HG02943 (cell line): ENCODE results near the gene ABCC12.
"Not testable (repeated sequence)": the region's sequence is repeated elsewhere in the genome, so short reads cannot be mapped to it uniquely, and the experiment has no call there.

Experiments used
- ATAC-seq: cut with Tn5 transposase; IDR thresholded peaks from one replicate; pipeline ENCODE4 v1.9.1; 2021; ENCODE audit warnings: mild to moderate bottlenecking, low read depth, moderate library complexity; ENCODE audit not compliant: unreplicated experiment

Gene ABCC12

GRCh38 chr16:48166617-48167016 lies 10.8 kb upstream of the ABCC12 start:
- not testable (repeated sequence) for ATAC-seq

GRCh38 chr16:48165961-48166578 lies 10.3 kb upstream of the ABCC12 start:
- ATAC-seq = no peak

DNA sequence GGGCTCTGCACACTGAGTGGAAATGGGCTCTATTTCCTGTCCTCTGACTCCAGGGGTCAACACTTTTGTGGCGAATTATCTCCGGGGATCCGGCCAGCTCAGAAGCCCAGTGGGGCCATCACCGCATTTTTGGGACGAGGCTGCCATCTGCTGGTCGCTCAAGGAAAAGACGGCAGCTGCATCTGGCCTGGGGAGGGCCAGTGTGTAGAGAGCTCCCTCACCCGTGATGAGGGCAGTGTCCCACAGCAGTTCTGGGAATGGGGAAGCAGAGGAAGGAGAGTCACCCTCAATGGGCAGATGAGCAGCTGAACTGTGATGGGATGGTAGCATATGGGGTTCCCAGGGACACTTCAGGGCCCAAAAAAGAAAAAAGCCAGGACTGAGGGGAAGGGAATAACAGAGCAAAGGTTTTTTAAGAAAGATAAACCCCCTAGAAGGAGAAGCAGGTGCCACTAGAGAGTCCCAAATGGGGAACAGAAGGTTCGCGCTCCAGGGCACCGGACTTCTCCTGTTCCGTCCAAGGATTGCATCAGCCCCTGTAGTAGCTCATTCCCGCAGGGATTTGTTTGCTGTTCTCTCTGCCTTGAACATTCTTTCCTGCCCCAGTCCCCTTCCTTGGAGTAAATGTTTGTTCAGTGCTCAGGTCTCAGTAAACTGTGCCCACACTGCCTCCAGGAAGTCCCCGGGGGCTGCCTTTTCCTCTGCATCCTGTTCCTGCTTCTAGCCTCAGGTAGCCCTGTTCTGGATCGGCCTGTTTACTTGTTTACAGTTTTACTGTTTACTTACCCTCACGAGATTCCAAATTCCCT lies 9.3 kb upstream of the ABCC12 start:
- ATAC-seq = peak; percentile 74

DNA sequence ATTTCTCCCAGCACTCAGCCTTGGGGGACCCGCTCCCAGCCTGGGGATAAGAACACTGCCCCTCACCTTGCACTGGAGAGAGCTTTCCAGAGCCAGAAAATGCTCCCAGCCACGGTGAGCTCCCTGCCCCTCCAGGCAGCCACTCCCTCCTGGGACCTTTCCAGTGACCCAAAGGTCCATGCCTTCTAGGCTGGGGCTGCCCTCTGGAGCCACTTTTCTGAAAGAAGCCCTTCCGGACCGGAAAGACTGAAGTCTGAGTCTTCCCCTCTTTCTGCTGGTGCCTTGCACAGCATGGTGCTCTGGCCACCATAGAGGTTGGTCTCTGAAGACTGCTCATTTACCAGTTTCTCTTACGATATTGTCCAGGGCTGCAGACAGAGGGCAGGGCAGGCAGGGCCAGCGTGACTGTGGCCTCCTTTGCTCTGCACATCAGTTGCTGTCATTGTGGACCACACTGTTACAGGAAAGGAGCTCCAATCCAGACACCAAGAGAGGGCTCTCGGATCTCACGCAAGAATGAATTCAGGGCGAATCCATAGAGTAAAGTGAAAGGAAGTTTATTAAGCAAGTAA lies 7.1 kb upstream of the ABCC12 start:
- no peak for ATAC-seq

GRCh38 chr16:48161906-48162305 lies 6.1 kb upstream of the ABCC12 start:
- ATAC-seq = no peak

DNA sequence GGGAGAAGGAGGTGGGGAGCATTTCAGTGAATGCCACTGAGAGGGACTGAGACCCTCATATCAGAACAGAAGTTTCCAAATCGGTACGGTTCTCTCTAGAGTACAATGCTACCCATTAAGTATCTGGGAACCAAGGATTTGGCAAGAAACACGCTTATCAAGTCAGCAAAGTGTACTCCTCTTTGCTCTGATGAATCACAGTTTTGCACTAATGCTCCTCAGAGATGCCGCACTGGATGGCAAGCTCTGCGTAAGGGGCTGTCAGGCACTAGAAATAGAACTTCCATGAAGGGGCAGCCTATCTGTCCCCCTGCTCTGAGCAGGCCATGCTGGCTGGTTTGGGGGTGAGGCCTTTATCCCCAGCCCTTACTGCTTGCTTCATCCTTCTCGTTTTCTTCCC lies 4.8 kb upstream of the ABCC12 start:
- ATAC-seq = no peak

- ATAC-seq = no peak
Observed at GRCh38 chr16:48158296-48158695, 2.5 kb upstream of the ABCC12 start.

DNA sequence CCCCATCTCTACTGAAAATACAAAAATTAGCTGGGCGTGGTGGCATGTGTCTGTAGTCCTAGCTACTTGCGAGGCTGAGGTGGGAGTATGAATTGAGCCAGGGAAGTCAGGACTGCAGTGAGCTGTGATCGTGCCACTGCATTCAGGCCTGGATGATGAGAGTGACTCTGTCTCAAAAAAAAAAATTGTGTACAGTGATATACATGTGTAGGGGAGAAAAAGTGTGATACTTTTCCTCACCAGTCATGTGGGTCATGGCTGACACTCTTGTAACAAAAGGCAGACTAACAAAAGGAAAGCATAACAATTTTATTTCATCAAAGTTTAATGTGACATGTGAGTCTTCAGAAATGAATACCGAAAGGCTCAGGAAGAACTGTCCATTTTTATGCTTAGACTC lies 2.0 kb upstream of the ABCC12 start:
- no peak for ATAC-seq

DNA sequence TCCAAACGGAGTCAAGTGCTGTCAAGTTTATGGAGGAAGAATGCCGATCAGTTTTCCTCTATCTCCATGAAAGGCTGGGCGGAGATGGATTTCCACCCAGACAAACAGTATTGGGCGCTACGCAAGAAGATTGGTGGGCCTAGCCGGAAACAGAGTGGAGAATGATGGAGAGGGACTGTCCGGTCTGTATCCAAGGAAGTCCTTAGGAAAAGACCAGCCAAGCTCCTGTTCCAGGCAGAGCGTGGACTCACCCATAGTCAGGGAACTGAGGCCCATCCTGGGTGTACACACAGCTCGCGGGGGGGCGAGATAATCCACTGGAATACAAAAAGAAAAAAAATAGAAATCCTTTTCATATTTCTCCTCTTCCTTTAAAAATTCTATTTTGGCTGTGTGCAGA lies 1.5 kb upstream of the ABCC12 start:
- no peak for ATAC-seq

DNA sequence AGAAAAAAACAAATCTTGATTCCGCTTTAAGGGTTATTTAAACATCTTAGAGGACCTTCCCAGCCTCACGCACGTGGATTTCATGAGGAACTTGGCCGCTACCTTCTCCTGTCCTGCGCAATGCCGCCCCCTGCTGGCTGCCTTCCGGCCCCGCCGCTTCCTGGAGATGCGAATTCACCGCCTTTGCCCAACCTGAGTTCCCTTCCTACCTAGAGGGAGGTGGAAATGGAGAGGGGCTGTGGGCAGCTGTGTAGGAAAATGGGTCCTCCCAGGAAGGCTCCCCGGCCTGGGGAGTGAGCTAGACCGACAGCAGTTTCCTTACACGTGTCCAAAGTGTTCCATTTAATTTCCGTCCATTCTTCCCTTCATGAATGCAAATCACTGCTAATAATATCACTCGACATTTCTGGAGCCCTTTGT lies 1.0 kb upstream of the ABCC12 start:
- ATAC-seq = no peak

DNA sequence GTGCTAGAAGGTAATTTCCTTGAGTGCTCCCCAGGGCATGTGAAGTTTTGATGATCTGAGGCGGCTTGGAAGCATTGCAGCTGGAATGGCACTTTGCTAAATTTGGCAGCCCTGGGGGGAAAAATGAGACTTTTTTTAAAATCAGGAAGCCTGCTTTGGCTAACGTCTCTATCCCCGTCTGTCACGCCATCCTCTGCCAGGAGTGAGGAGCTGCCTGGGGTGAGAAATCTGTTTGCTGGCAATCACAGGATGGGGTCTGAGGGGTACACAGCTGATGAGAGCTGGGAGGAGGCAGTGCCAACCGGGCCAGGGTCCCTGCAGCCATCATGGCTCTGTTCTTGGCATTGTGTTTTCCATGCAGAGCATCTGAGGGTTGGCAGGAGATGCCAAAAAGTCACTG lies 2.0 kb downstream of the ABCC12 start:
- no peak for ATAC-seq

GRCh38 chr16:48152226-48152625 lies 3.6 kb downstream of the ABCC12 start:
- ATAC-seq = no peak

DNA sequence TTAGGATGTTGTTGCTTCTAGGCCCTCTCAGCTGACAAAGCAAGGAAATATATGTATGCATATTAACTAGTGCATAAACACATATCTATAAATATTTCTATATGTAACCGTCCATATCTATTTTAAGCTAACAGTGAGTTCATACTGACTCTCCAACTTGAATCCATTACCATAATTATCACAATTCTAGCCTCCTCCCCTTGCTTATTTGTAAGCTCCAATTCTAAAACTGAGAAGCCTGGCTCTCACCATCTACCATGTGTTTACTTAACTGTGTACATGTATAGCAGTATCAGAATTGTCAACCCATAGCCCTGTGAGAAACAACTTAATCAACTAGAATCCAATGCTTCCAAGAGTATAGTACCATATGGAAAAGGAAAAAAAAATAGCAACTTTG lies 5.1 kb downstream of the ABCC12 start:
- no peak for ATAC-seq

DNA sequence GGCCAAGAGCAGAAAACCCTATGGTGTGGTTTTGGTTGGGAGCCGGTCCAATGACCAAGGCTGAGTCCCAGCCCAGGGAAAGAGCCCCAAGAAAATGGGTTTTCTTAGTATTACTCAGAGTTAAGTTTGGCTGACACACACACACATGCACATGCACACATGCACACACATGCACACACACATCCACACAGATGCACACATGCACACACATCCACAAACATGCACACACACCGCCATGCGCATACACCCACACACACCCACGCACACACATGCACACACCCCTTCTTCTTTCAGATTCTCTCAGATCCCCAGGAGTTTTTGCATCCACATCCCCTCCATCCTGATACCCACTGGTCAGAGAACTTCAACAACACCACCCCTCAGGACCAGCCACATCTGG lies 9.1 kb downstream of the ABCC12 start:
- no peak for ATAC-seq

DNA sequence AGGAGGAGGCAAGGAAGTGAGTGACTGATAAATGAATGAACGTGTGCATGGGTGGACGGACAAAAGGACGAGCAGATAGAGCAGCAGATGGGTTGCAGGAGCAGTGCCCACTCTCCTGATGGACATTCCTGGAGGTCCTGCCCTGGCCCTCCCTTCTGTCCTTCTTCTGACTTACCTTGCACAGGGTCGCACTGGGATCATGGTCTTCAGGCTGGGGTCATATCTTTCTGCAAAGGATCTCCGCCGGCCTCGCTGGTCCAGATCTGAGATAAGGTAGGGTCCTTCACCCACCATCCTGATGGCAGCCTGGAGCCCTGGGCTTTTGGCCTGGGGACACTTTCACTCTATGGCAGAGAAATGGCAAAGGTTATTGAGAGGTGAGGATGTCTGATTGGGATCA lies 9.7 kb downstream of the ABCC12 start:
- ATAC-seq = no peak

DNA sequence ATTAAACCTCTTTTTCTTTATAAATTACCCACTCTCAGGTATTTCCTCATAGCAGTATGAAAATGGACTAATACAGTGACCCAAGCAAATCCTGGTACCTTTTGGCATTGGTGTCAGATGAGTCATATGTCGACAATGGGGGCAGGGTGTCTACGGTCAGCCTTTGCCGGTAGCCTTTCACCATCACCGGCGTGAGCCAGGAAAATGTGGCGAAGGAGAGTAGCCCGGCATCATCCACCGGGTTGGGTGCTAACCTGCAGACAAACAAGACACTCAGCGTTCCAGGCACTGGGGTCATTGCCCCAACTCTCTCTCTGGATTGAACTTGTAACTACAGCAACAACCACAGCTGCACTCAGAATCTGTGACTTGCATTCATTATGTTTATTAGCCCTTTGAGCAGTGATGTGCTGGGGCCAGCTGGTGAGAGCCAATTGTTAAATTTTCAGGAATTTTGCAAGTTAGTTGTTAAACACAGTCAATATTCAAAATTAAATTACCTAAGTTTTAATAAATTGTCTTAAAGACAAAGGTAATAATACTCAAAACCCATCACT lies 11.9 kb downstream of the ABCC12 start:
- ATAC-seq = no peak

DNA sequence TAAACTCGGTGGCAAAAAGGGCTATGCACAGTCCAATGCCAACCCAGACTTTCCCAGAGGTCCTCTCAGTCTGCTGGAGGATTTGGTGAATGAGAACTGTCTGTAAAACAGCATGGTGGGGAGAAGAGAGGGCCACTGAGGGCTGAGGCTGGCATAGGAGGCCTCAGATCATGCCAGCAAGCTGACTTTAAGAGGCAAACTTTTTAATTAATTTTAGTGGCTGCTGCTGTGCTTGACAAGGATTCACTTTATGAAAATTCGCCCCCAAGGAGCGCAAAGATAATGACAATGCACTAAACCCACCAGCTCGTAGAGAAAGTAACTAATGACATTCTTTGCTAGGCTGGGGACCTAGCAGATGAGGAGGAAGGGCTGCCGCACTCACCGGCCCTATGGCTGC lies 15.0 kb downstream of the ABCC12 start:
- no peak for ATAC-seq

DNA sequence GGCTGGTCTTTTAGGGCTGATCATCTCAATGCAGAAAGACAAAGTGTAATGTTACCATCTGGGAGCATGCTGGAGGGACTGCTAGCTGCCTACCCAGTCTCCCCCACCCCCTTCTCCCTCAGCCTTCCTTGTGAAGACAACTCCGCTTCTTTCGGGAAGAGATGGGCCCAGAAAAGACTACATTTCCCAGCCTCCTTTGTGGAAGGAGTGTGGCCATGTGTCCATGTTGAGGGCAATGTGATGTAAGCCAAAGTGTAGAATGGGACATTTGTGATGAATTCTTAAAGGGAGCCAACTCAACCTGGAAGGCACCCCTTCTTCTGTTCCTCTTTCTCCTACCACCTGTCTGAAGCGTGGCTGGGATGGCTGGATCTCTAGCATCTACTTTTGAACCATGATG lies 16.3 kb downstream of the ABCC12 start:
- ATAC-seq = no peak

DNA sequence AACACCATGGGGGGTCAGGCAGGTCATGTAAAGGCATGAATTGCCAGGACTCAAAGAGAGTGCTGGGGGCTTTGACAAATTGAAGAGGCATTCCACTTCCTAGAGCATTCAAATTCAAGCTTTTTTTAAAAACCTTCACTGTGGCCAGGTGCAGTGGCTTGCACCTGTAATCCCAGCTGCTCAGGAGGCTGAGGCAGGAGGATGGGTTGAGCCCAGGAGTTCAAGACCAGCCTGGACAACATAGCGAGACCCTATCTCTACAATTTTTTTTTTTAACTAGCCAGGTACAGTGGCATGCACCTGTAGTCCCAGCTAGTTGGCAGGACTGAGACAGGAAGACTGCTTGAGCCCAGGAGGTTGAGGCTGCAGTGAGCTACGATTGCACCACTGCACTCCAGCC lies 17.2 kb downstream of the ABCC12 start:
- no peak for ATAC-seq

DNA sequence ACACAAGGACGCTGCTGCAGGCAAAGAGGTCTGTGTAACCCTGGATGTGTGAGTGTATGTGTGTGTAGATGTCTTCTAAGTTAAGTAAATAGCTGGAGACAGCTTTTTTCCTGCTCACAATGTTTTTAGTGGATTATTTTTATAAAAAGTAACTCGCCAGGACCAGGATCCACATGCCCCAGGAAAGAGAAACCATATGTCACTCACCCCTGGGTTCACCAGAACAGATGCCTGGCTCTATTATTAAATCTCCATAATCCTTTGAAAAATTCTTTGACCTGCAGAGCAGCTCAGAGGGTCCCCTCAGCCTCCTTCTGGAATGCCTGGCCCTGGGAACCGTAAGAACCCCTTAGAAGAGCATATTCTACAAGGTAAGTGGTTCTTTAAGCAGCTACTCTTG lies 18.0 kb downstream of the ABCC12 start:
- no peak for ATAC-seq

DNA sequence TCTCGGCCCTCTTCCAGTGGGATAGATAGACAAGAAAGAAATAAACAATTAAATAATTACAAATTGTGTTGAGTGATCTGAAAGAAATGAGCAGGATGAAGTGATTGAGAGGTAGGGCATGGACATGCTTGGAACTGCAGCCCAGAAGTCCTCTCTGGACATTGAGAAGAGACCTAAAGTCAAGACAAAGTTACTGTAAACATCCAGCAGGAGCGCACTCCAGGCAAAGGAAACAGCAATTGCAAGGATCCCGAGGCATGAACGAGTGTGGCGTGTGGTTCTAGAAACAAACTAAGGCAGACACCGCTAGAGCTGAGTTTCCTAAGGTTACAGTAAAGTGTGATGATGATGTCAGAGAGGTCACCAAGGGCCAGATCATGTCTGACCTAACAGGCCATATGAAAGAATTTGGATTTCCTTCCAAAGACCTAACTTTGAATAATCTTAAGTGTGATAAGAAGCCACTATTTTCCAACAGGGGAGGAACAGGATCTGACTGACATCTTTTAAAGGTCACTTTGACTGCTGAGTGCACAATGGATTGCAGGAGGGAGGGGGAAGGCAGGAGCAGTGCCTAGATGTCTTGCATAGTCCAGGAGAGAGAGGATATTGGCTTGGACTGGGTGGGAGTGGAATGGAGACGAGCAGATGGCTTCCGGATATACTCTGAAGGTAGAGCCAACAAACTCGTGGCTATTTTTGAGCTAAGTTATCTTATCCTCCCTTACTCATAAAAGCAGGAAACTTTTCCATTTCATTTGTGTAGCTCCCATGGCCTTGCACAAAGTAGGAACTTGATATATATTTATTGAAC lies 19.0 kb downstream of the ABCC12 start:
- no peak for ATAC-seq
